Caki2 (cell line): ENCODE results near the gene MTARC1. TPM values are rescaled to one million over a fixed set of nuclear protein-coding genes. Genes with fewer than 3 reads are reported as not detected.

Experiments used
- DNase-seq: peaks from one replicate; pipeline ENCODE4 v3.0.0-alpha.2; 2015; ENCODE audit warnings: low read depth
- in situ Hi-C: cut with HindIII; loops from 2 replicates; pipeline ENCODE4 v1.10.0; 2016; ENCODE audit warnings: low sequenced_read_pairs, low pct_unique_long_range_greater_than_20kb, mixed read lengths
- total RNA-seq: library from RNA; depleted of rRNA; stranded (reverse); fragments of >200 nt; shearing (Covaris generic); gene quantifications from 2 replicates; pipeline ENCODE4 v1.2.3, GENCODE V29; 2014; ENCODE audit warnings: low replicate concordance

MTARC1 gene
- total RNA-seq, 1 experiment from 2014 or later: 5.2 TPM

DNA sequence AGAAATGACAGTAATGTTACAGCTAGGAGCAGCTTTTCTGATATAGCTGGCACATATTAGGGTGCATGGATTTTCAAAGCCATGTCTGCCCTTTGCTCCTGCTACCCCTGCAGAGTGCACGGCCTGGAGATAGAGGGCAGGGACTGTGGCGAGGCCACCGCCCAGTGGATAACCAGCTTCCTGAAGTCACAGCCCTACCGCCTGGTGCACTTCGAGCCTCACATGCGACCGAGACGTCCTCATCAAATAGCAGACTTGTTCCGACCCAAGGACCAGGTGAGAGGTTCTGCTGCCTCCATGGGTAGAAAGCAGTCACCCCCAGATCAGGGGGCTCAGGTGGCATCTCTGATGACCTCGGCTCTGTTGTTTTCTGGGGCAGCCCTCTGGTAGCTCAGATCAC lies 9.8 kb downstream of the MTARC1 start:
- in situ Hi-C loops: no loop called here
- DNase-seq: no peak

GRCh38 chr1:220797044-220797443 lies 10.3 kb downstream of the MTARC1 start:
- in situ Hi-C loops: no loop called here
- DNase-seq: no peak

DNA sequence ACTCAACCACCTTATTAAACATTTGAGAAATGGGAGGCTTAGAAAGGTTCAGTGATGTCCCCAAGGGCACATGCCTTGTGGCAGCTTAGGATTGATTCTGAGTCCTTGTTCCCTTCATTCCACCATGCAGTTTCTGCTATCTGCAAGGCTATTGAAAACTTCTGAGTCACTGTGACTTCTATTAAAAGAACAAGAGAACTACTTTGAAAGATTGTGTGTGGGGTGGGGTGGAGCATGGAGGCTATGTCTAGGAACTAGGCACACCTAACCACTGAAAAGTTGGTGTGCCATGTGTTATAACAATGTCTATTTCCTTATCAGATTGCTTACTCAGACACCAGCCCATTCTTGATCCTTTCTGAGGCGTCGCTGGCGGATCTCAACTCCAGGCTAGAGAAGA lies 10.8 kb downstream of the MTARC1 start:
- in situ Hi-C loops: no loop called here
- no peak for DNase-seq

DNA sequence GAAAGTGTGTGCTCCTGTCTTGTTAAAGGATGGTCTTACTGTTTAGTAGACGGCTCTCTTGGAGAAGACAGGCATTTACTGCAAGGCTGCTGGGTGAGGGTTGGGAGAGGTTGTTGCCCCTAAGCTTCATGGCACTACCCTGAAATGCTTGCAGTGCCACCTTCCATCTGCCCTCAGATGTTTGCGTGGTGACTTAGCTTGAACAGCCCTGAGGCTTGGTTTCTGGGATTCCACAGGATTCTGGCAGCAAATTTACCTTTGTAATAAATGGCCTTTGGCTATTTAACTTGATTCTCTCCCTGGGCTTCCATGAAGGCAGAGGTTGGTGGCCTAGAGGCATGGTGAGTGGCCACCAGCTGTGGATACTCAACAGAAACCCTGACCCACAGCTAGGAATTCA lies 11.6 kb downstream of the MTARC1 start:
- no peak for DNase-seq
- in situ Hi-C loops: no loop called here

DNA sequence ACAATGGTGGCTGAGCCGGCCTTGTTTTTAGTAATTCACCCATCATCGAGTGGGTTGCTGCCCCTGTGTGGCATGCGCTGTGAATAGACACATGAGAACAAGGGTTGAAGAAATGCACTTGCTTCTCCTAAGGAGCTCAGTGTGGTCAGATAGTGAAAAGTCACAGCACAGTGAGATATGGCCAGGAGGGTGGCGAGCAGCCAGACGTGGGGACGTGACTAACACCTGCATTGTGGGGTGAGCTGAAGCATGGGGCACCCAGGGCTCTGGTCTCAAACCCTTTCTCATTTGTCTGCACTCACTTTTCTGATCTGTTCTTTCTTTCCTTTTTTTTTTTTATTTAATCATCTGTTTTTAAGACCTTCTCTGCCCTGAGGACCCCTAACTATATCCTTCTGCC lies 13.5 kb downstream of the MTARC1 start:
- in situ Hi-C loops: no loop called here

GRCh38 chr1:220803401-220804201 lies 16.9 kb downstream of the MTARC1 start:
- in situ Hi-C loops: no loop called here
- peak; percentile 35 for DNase-seq

More for the DNA sequence above, 13.5 kb downstream of the MTARC1 start:
- DNase-seq: no peak

- DNase-seq: no peak
- in situ Hi-C loops: no loop called here
These were observed 17.5 kb downstream of the MTARC1 start for GRCh38 chr1:220804202-220804586.

GRCh38 chr1:220806408-220806807 lies 19.7 kb downstream of the MTARC1 start:
- DNase-seq: no peak
- in situ Hi-C loops: no loop called here

GRCh38 chr1:220807726-220808125 lies 21.0 kb downstream of the MTARC1 start:
- in situ Hi-C loops: no loop called here
- DNase-seq: no peak

GRCh38 chr1:220808345-220809186 lies 21.9 kb downstream of the MTARC1 start:
- no peak for DNase-seq

GRCh38 chr1:220809187-220809550 lies 22.5 kb downstream of the MTARC1 start:
- DNase-seq: no peak
- in situ Hi-C loops: no loop called here

More at GRCh38 chr1:220808345-220809186, 21.9 kb downstream of the MTARC1 start:
- in situ Hi-C loops: no loop called here

DNA sequence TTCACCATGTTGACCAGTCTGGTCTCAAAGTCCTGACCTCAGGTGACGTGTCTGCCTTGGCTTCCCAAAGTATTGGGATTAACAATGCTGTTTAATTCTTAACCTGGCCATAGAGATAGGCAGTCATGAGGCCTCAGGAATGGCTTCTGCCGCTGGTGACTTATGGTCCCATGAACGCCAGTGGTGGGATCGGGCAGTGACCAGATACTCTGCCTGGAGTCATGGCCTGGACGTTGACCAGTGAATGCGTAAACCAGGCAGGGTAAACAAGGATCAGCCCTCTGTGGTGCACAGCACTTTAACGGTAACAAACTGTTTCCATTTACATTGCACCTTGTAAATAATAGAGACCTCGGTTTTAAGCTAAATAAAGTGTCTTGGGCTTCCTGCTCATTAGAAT lies 23.0 kb downstream of the MTARC1 start:
- no peak for DNase-seq
- in situ Hi-C loops: no loop called here

DNA sequence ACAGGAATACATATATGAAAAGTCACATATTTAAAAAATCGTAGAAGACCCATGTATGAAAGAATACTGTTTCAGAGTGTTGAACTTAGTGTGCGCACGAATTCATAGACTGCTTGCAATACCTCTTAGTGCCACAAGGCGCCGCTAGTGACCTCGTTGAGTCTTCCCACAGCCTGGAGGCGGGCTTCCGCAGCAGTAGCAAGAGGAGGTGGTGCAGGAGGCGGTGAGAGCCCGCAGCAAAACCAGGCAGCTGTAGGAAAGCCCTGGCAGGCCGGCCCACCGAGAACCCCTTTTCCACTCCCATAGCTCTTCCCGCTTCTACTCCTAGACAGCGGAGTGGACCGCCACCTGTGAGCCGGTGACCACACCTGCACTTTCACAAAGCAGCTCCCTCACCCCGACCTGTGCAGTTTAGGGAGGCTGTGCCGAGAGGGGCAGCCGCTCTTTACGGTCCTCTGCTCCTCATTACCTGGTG lies 23.5 kb downstream of the MTARC1 start:
- in situ Hi-C loops: no loop called here
- DNase-seq: peak; percentile 58

DNA sequence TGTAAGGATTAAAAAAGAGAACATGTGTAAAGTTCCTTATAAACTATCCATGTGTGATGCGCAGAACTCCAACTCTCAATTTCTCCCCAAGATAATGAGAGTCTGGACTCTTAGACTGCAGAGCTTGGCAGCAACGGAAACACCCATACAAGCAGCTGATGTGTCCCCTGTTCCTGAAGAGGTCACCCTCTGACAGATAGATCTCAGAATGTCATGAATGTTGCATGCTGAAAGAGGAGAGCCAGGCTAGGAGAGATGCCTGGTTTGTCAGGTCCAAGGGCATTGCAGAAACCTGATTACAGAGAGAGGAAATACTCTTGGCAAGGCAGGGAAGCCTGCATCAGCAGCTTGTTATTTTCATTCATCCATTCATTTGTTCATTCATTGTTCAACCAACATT lies 24.2 kb downstream of the MTARC1 start:
- in situ Hi-C loops: no loop called here
- DNase-seq: no peak

DNA sequence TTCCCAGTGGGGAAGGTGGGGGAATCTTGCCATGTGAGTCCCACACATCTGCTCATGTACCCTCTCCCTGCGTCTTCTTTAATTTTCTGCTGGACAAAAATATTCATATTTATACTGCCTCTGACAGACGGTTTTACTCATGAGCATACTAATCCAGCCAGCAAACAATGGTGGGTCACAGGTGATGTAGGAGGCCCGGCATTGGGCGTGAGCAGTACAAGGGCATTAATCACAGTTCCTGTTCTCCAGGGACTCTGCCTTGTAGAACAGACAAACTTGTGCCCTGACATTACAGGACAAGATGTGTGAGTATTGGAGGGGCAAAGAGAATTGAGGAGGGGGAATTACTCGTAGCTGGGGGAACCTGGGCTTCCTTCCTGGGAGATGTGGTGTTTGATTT lies 25.0 kb downstream of the MTARC1 start:
- in situ Hi-C loops: no loop called here
- no peak for DNase-seq

DNA sequence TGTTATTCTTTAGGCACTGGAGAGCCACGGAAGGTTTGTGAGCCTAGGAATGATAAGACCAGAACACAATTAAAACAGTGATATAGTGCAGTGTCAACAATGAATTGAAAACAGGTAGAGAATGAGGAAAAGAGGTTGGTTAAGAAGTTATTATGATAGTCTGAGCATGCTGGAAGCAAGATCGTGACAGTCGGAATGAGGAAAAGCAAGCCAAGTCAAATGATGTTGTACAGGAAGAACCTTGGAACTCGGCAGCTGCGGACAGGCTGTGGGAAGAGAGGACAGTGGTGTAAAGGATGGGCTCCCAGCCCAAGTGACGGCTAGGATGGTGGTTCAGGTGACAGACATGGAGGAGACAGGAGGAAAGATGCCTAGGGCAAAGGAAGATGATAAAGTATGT lies 25.6 kb downstream of the MTARC1 start:
- DNase-seq: no peak
- in situ Hi-C loops: no loop called here

- in situ Hi-C loops: no loop called here
- DNase-seq: no peak
These were observed 26.3 kb downstream of the MTARC1 start for GRCh38 chr1:220813013-220813412.

GRCh38 chr1:220815409-220815808 lies 28.7 kb downstream of the MTARC1 start:
- in situ Hi-C loops: no loop called here
- no peak for DNase-seq

GRCh38 chr1:220817907-220818306 lies 31.2 kb downstream of the MTARC1 start:
- DNase-seq: no peak
- in situ Hi-C loops: no loop called here
